HepG2 (cell line): ENCODE measurements around the gene WDR7. TPM values are rescaled to one million over a fixed set of nuclear protein-coding genes. Genes with fewer than 3 reads are reported as not detected.
A peak's percentile ranks its signal among the peaks of the same experiment; 100 is the strongest.

Experiments used
- AKAP8 ChIP-seq: sonication (generic); formaldehyde crosslinking; IDR thresholded peaks from 2 replicates; pipeline ENCODE4 v1.5.1; 2020; ENCODE audit warnings: mild to moderate bottlenecking, missing genetic modification reagents
- FLYWCH1 ChIP-seq: sonication (generic); formaldehyde crosslinking; IDR thresholded peaks from 2 replicates; pipeline ENCODE4 v1.8.1; 2023; ENCODE audit warnings: mild to moderate bottlenecking, missing genetic modification reagents
- FOXJ3 ChIP-seq: sonication (generic); formaldehyde crosslinking; IDR thresholded peaks from 2 replicates; pipeline ENCODE4 v1.4.0; 2020; ENCODE audit warnings: missing genetic modification reagents, mild to moderate bottlenecking, borderline replicate concordance
- KDM3A ChIP-seq: IDR thresholded peaks from 2 replicates; pipeline ENCODE4 v1.6.1; 2018; ENCODE audit warnings: low read depth, missing compliant biosample characterization
- PBX2 ChIP-seq: IDR thresholded peaks from 2 replicates; pipeline ENCODE4 v1.6.1; 2016; ENCODE audit warnings: control low read depth
- TRAFD1 ChIP-seq: sonication (generic); formaldehyde crosslinking; IDR thresholded peaks from 2 replicates; pipeline ENCODE4 v1.5.1; 2020; ENCODE audit warnings: missing genetic modification reagents, mild to moderate bottlenecking, borderline replicate concordance
- XRCC5 ChIP-seq: fragments of 200-400 bp; formaldehyde crosslinking; optimal IDR thresholded peaks from 2 replicates; pipeline ENCODE3; 2017; ENCODE audit warnings: mild to moderate bottlenecking, low read length
- ZBTB21 ChIP-seq: sonication (generic); formaldehyde crosslinking; IDR thresholded peaks from 2 replicates; pipeline ENCODE4 v1.4.0; 2020; ENCODE audit warnings: missing genetic modification reagents
- ZNF12 ChIP-seq: sonication (generic); formaldehyde crosslinking; IDR thresholded peaks from 2 replicates; pipeline ENCODE4 v1.5.0; 2020; ENCODE audit warnings: missing genetic modification reagents
- ZNF20 ChIP-seq: sonication (generic); formaldehyde crosslinking; IDR thresholded peaks from 2 replicates; pipeline ENCODE4 v1.4.0; 2020; ENCODE audit warnings: mild to moderate bottlenecking, moderate library complexity, missing genetic modification reagents
- ZNF260 ChIP-seq: sonication (generic); formaldehyde crosslinking; IDR thresholded peaks from 2 replicates; pipeline ENCODE4 v1.4.0; 2020; ENCODE audit warnings: missing genetic modification reagents, low read depth, mild to moderate bottlenecking, borderline replicate concordance
- ZNF263 ChIP-seq: sonication (generic); formaldehyde crosslinking; IDR thresholded peaks from 2 replicates; pipeline ENCODE4 v1.4.0; 2020; ENCODE audit warnings: missing genetic modification reagents
- ZNF441 ChIP-seq: sonication (generic); formaldehyde crosslinking; IDR thresholded peaks from 2 replicates; pipeline ENCODE4 v1.7.0; 2021; ENCODE audit warnings: missing genetic modification reagents, borderline replicate concordance
- ZNF607 ChIP-seq: sonication (generic); formaldehyde crosslinking; IDR thresholded peaks from 2 replicates; pipeline ENCODE4 v1.5.1; 2020; ENCODE audit warnings: missing genetic modification reagents, mild to moderate bottlenecking, borderline replicate concordance
- ZNF720 ChIP-seq: sonication (generic); formaldehyde crosslinking; IDR thresholded peaks from 2 replicates; pipeline ENCODE4 v1.4.0; 2020; ENCODE audit warnings: missing genetic modification reagents
- ZNF816 ChIP-seq: sonication (generic); formaldehyde crosslinking; IDR thresholded peaks from 2 replicates; pipeline ENCODE4 v1.8.0; 2022; ENCODE audit warnings: missing genetic modification reagents, mild to moderate bottlenecking, borderline replicate concordance
- polyA plus RNA-seq, 8 experiments: library from polyadenylated mRNA; depleted of rRNA in 3 of 8; stranded (reverse) in 7 of 8; unstranded in 1 of 8; fragments of >200 nt; fragmentation: Illumina TruSeq in 4 of 8; extraction: Trizol in 4 of 8; gene quantifications; 2 replicates each; pipeline versions ENCODE4 v1.2.1 to v1.2.3, GENCODE V29; 2011 to 2016; ENCODE audit warnings: low read depth in 4 of 8, missing spikeins in 1 of 8, mixed read lengths in 1 of 8; ENCODE audit not compliant: insufficient read depth in 1 of 8
- total RNA-seq, 5 experiments: library from RNA; depleted of rRNA; stranded (reverse); fragments of >200 nt; fragmentation: Illumina TruSeq; extraction: Trizol; gene quantifications; 2 replicates each; pipeline ENCODE4 v1.2.3, GENCODE V29; 2016; ENCODE audit warnings: low read depth in 1 of 5
- TF ChIP-seq, protein P1 (sequence below): sonication (generic); formaldehyde crosslinking; IDR thresholded peaks from 2 replicates; pipeline ENCODE4 v1.5.1; 2020; ENCODE audit warnings: mild to moderate bottlenecking, missing genetic modification reagents, moderate library complexity
- TF ChIP-seq, protein P2 (sequence below): sonication (generic); formaldehyde crosslinking; IDR thresholded peaks from 2 replicates; pipeline ENCODE4 v1.4.0; 2020; ENCODE audit warnings: missing genetic modification reagents
- TF ChIP-seq, protein P3 (sequence below): sonication (generic); formaldehyde crosslinking; IDR thresholded peaks from 2 replicates; pipeline ENCODE4 v1.4.0; 2020; ENCODE audit warnings: mild to moderate bottlenecking, missing genetic modification reagents

Gene WDR7
- total and polyA plus RNA-seq, 2 of the 13 experiments (the other 11 are each of a cell fraction or from before 2014, with no cell fraction given), result 2.0 to 7.8 TPM

DNA sequence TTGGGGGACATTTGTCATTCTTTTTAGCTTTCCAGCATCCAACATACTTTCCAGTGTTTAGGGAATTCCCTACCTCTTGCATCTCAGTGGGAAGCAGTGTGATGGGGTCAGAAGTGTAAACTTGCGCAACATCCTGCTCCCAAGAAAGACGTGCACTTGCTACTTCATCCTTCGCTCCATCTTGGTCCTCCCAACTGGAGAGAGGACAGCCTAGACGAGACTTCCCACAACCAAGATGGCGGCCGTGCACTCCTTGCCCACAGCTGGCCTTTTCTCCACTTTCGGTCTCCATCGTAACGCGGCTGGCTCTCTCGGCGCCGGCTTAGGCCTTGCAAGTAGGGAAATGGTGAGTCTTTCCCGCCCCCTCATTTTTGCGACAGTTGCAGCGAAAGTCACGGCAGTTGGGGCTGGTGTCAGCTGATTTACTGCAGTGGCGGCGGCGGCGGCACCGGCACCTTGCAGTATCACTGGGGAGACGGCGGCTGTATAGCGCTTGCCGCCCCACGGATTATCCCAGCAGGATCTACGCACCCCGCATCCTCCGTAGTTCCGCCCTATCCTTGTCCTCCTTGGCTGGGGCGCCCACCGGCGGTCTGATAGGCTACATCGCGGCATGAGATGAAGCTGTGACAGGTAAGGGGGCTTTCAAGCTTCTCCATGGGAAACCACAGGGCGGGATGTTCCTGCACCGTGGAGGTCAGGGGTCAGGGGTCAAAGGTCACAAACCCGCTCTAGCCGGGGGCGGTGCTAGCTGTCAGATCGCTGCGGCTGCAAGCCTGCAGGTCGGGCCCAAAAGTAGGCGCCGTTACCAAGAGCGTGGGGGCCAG lies at the start of gene WDR7 (continued):
- TF ChIP-seq, protein P1, sequence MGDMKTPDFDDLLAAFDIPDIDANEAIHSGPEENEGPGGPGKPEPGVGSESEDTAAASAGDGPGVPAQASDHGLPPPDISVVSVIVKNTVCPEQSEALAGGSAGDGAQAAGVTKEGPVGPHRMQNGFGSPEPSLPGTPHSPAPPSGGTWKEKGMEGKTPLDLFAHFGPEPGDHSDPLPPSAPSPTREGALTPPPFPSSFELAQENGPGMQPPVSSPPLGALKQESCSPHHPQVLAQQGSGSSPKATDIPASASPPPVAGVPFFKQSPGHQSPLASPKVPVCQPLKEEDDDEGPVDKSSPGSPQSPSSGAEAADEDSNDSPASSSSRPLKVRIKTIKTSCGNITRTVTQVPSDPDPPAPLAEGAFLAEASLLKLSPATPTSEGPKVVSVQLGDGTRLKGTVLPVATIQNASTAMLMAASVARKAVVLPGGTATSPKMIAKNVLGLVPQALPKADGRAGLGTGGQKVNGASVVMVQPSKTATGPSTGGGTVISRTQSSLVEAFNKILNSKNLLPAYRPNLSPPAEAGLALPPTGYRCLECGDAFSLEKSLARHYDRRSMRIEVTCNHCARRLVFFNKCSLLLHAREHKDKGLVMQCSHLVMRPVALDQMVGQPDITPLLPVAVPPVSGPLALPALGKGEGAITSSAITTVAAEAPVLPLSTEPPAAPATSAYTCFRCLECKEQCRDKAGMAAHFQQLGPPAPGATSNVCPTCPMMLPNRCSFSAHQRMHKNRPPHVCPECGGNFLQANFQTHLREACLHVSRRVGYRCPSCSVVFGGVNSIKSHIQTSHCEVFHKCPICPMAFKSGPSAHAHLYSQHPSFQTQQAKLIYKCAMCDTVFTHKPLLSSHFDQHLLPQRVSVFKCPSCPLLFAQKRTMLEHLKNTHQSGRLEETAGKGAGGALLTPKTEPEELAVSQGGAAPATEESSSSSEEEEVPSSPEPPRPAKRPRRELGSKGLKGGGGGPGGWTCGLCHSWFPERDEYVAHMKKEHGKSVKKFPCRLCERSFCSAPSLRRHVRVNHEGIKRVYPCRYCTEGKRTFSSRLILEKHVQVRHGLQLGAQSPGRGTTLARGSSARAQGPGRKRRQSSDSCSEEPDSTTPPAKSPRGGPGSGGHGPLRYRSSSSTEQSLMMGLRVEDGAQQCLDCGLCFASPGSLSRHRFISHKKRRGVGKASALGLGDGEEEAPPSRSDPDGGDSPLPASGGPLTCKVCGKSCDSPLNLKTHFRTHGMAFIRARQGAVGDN (CRISPR knock-in tag), result peak; percentile 91
- no peak for TF ChIP-seq ZNF441 (CRISPR knock-in tag)
- no peak for TF ChIP-seq AKAP8 (CRISPR knock-in tag)
- TF ChIP-seq, protein P2, sequence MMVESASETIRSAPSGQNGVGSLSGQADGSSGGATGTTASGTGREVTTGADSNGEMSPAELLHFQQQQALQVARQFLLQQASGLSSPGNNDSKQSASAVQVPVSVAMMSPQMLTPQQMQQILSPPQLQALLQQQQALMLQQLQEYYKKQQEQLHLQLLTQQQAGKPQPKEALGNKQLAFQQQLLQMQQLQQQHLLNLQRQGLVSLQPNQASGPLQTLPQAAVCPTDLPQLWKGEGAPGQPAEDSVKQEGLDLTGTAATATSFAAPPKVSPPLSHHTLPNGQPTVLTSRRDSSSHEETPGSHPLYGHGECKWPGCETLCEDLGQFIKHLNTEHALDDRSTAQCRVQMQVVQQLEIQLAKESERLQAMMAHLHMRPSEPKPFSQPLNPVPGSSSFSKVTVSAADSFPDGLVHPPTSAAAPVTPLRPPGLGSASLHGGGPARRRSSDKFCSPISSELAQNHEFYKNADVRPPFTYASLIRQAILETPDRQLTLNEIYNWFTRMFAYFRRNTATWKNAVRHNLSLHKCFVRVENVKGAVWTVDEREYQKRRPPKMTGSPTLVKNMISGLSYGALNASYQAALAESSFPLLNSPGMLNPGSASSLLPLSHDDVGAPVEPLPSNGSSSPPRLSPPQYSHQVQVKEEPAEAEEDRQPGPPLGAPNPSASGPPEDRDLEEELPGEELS, result peak; percentile 34; the same call in 1 of the 2 replicates
- peak; percentile 43; the same call in 1 of the 2 replicates for TF ChIP-seq ZNF607 (CRISPR knock-in tag)
- no peak for TF ChIP-seq ZNF720
- no peak for TF ChIP-seq TRAFD1 (CRISPR knock-in tag)
- TF ChIP-seq ZNF263 (CRISPR knock-in tag), result 0 out of 2 replicates have a peak, but pooled peaks have one; percentile 23
- TF ChIP-seq ZBTB21, result no peak
- TF ChIP-seq PBX2 (CRISPR knock-in tag), result no peak
- TF ChIP-seq, protein P3, sequence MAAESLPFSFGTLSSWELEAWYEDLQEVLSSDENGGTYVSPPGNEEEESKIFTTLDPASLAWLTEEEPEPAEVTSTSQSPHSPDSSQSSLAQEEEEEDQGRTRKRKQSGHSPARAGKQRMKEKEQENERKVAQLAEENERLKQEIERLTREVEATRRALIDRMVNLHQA (CRISPR knock-in tag), result no peak
- TF ChIP-seq FOXJ3, result 0 out of 2 replicates have a peak, but pooled peaks have one; percentile 22
- no peak for TF ChIP-seq ZNF20 (CRISPR knock-in tag)
- no peak for TF ChIP-seq FLYWCH1
- TF ChIP-seq ZNF816 (CRISPR knock-in tag), result no peak; the same call in 1 of the 2 replicates
- TF ChIP-seq ZNF260 (CRISPR knock-in tag), result no peak
- TF ChIP-seq KDM3A (CRISPR knock-in tag), result peak; percentile 64; the same call in 1 of the 2 replicates
- no peak for TF ChIP-seq ZNF12 (CRISPR knock-in tag)
- peak; percentile 87 for TF ChIP-seq XRCC5
